Activated naive CD4-positive, alpha-beta T cell treated with anti-CD3 and anti-CD28 coated beads for 36 hours (primary cell): ENCODE results near the gene MRPS35. TPM values are rescaled to one million over a fixed set of nuclear protein-coding genes. Genes with fewer than 3 reads are reported as not detected.

ENCODE experiments used
- CTCF ChIA-PET: fragments of 350-600 bp; sonication (Branson Sonifier 250); formaldehyde crosslinking; loops from one replicate; lab custom pipeline; 2021; ENCODE audit warnings: antibody characterized with exemption; lab: Charles Lee
- DNase-seq: peaks from one replicate; pipeline ENCODE4 v3.0.0-alpha.2; 2020
- H3K27ac Mint-ChIP-seq: one replicate; pipeline ENCODE4 v1.8.0; 2021; ENCODE audit warnings: mild to moderate bottlenecking, mixed read lengths
- H3K27me3 Mint-ChIP-seq: one replicate; pipeline ENCODE4 v1.8.0; 2021; ENCODE audit warnings: low read depth, mixed read lengths
- H3K36me3 Mint-ChIP-seq: one replicate; pipeline ENCODE4 v1.8.0; 2021; ENCODE audit warnings: low read depth, mixed read lengths
- H3K4me1 Mint-ChIP-seq: one replicate; pipeline ENCODE4 v1.8.0; 2021; ENCODE audit warnings: low read depth, mixed read lengths
- H3K4me3 Mint-ChIP-seq: one replicate; pipeline ENCODE4 v1.8.0; 2021; ENCODE audit warnings: mild to moderate bottlenecking, moderate library complexity, mixed read lengths
- H3K9me3 Mint-ChIP-seq: one replicate; pipeline ENCODE4 v1.8.0; 2021; ENCODE audit warnings: mixed read lengths
- intact Hi-C: fragments of 100-400 bp; cut with micrococcal nuclease; formaldehyde crosslinking; loops from one replicate; pipeline ENCODE4 v1.15.1; 2023
- total RNA-seq, 2 experiments: library from RNA; stranded (reverse); gene quantifications; one replicate each; pipeline ENCODE4 v1.2.3, GENCODE V29; 2021

The MRPS35 gene
- total RNA-seq, 2 experiments from 2014 or later: 53.1 to 57.6 TPM

- Mint-ChIP-seq H3K36me3 (peaks cover 10% of the 10 kb centered on the region), H3K9me3 (no peaks in the 10 kb centered on the region), H3K4me1 (no peaks in the 10 kb centered on the region), H3K4me3 (no peak overlapping the region), H3K27me3 (no peaks in the 10 kb centered on the region), H3K27ac (no peak overlapping the region)
- CTCF ChIA-PET: interaction anchor here (1.2 kb wide), 2 partner anchors 19 to 253 kb away, joined by 3 read pairs; no protein-coding TSS in a partner anchor
- intact Hi-C loops: no loop called here
- DNase-seq: no peak
These were observed 22.0 kb upstream of the MRPS35 start for GRCh38 chr12:27688671-27689070.

GRCh38 chr12:27689558-27690180, 21.0 kb upstream of the MRPS35 start:
- Mint-ChIP-seq H3K27ac (no peak overlapping the region), H3K9me3 (no peaks in the 10 kb centered on the region), H3K27me3 (no peaks in the 10 kb centered on the region), H3K36me3 (peaks cover 10% of the 10 kb centered on the region), H3K4me1 (no peaks in the 10 kb centered on the region), H3K4me3 (no peak overlapping the region)
- CTCF ChIA-PET: interaction anchor here (0.7 to 1.2 kb wide), 3 partner anchors 20 to 254 kb away, joined by 3 to 4 read pairs (median 3); no protein-coding TSS in a partner anchor
- no peak for DNase-seq
- intact Hi-C loops: no loop called here

GRCh38 chr12:27693403-27693802, 17.2 kb upstream of the MRPS35 start:
- peaks cover 8% of the 10 kb centered on the region for H3K36me3 Mint-ChIP-seq
- no peaks in the 10 kb centered on the region for H3K4me1 Mint-ChIP-seq
- no peaks in the 10 kb centered on the region for H3K27me3 Mint-ChIP-seq
- no peak overlapping the region for H3K27ac Mint-ChIP-seq
- intact Hi-C loops: no loop called here
- H3K9me3 Mint-ChIP-seq: no peaks in the 10 kb centered on the region
- H3K4me3 Mint-ChIP-seq: no peak overlapping the region
- DNase-seq: no peak
- CTCF ChIA-PET: no interaction called here

GRCh38 chr12:27695556-27696292, 14.9 kb upstream of the MRPS35 start:
- CTCF ChIA-PET: interaction anchor here (0.7 kb wide), 1 partner anchor 372 kb away, joined by 3 read pairs; no protein-coding TSS in a partner anchor
- Mint-ChIP-seq H3K4me3 (no peak overlapping the region), H3K27me3 (no peaks in the 10 kb centered on the region), H3K4me1 (no peaks in the 10 kb centered on the region), H3K9me3 (no peaks in the 10 kb centered on the region), H3K27ac (no peak overlapping the region), H3K36me3 (peaks cover 1% of the 10 kb centered on the region)
- no peak for DNase-seq
- intact Hi-C loops: no loop called here

GRCh38 chr12:27696293-27696652, 14.4 kb upstream of the MRPS35 start, which contains the start of gene REP15:
Gene REP15, plus strand, starts transcription at chr12:27696447. Its CDS starts 116 bp downstream, at chr12:27696563.
- CTCF ChIA-PET: no interaction called here
- H3K36me3 Mint-ChIP-seq: peaks cover 1% of the 10 kb centered on the region
- intact Hi-C loops: no loop called here
- no peak within 1 kb of the TSS for H3K27ac Mint-ChIP-seq
- H3K27me3 Mint-ChIP-seq: no peaks in the 10 kb centered on the region
- no peaks in the 10 kb centered on the region for H3K4me1 Mint-ChIP-seq
- DNase-seq: no peak
- H3K4me3 Mint-ChIP-seq: no peak within 1 kb of the TSS
- no peaks in the 10 kb centered on the region for H3K9me3 Mint-ChIP-seq

- H3K27ac Mint-ChIP-seq: no peak overlapping the region
- no peak overlapping the region for H3K4me3 Mint-ChIP-seq
- peaks cover 1% of the 10 kb centered on the region for H3K36me3 Mint-ChIP-seq
- no peaks in the 10 kb centered on the region for H3K9me3 Mint-ChIP-seq
- intact Hi-C loops: no loop called here
- no peaks in the 10 kb centered on the region for H3K27me3 Mint-ChIP-seq
- no peak for DNase-seq
- no peaks in the 10 kb centered on the region for H3K4me1 Mint-ChIP-seq
- CTCF ChIA-PET: interaction anchor here (0.7 to 0.8 kb wide), 2 partner anchors 261 to 1970 kb away, joined by 3 to 4 read pairs; no protein-coding TSS in a partner anchor
These were observed 13.6 kb upstream of the MRPS35 start for GRCh38 chr12:27696864-27697564.

GRCh38 chr12:27703720-27704452, 6.7 kb upstream of the MRPS35 start:
- peaks cover 2% of the 10 kb centered on the region for H3K4me1 Mint-ChIP-seq
- intact Hi-C loops: loop anchor here (1.0 to 10.0 kb wide), 10 partner anchors 52 to 852 kb away; partner anchors contain the start of gene BMAL2
- H3K36me3 Mint-ChIP-seq: no peaks in the 10 kb centered on the region
- no peak overlapping the region for H3K4me3 Mint-ChIP-seq
- no peaks in the 10 kb centered on the region for H3K27me3 Mint-ChIP-seq
- CTCF ChIA-PET: interaction anchor here (0.6 to 1.5 kb wide), 14 partner anchors 14 to 1259 kb away, joined by 3 to 11 read pairs (median 3); no protein-coding TSS in a partner anchor
- no peak overlapping the region for H3K27ac Mint-ChIP-seq
- no peaks in the 10 kb centered on the region for H3K9me3 Mint-ChIP-seq
- peak; percentile 92 for DNase-seq

- no peaks in the 10 kb centered on the region for H3K27me3 Mint-ChIP-seq
These were observed 5.4 kb upstream of the MRPS35 start for GRCh38 chr12:27705263-27705662.

GRCh38 chr12:27707216-27707615, 3.4 kb upstream of the MRPS35 start:
- intact Hi-C loops: loop anchor here (10.0 kb wide), 1 partner anchor 562 kb away; no protein-coding TSS in a partner anchor
- no peak overlapping the region for H3K27ac Mint-ChIP-seq
- H3K36me3 Mint-ChIP-seq: peaks cover under 1% of the 10 kb centered on the region
- H3K27me3 Mint-ChIP-seq: no peaks in the 10 kb centered on the region
- no peak for DNase-seq
- CTCF ChIA-PET: interaction anchor here (0.5 to 2.1 kb wide), 3 partner anchors 15 to 293 kb away, joined by 3 to 6 read pairs (median 5); no protein-coding TSS in a partner anchor
- H3K9me3 Mint-ChIP-seq: no peaks in the 10 kb centered on the region
- peaks cover 7% of the 10 kb centered on the region for H3K4me1 Mint-ChIP-seq
- no peak overlapping the region for H3K4me3 Mint-ChIP-seq

More at GRCh38 chr12:27705263-27705662, 5.4 kb upstream of the MRPS35 start:
- H3K36me3 Mint-ChIP-seq: no peaks in the 10 kb centered on the region
- H3K27ac Mint-ChIP-seq: no peak overlapping the region
- no peak overlapping the region for H3K4me3 Mint-ChIP-seq
- no peak for DNase-seq
- intact Hi-C loops: loop anchor here (10.0 kb wide), 1 partner anchor 560 kb away; no protein-coding TSS in a partner anchor
- peaks cover 2% of the 10 kb centered on the region for H3K4me1 Mint-ChIP-seq
- CTCF ChIA-PET: interaction anchor here (0.6 to 0.9 kb wide), 4 partner anchors 187 to 564 kb away, joined by 3 to 4 read pairs (median 3); no protein-coding TSS in a partner anchor
- no peaks in the 10 kb centered on the region for H3K9me3 Mint-ChIP-seq

- Mint-ChIP-seq H3K36me3 (peaks cover 4% of the 10 kb centered on the region), H3K9me3 (no peaks in the 10 kb centered on the region), H3K4me3 (peak overlapping the region; percentile 98), H3K27me3 (no peaks in the 10 kb centered on the region), H3K4me1 (peaks cover 18% of the 10 kb centered on the region), H3K27ac (no peak overlapping the region)
- intact Hi-C loops: loop anchor here (10.0 kb wide), 1 partner anchor 565 kb away; no protein-coding TSS in a partner anchor
- DNase-seq: no peak
- CTCF ChIA-PET: interaction anchor here (1.0 kb wide), 1 partner anchor 11 kb away, joined by 3 read pairs; no protein-coding TSS in a partner anchor
These were observed 1.3 kb upstream of the MRPS35 start for GRCh38 chr12:27709212-27709931.
